ENCODE data around the gene PSME3IP1. TPM values are rescaled to one million over a fixed set of nuclear protein-coding genes. Genes with fewer than 3 reads are reported as not detected.

The PSME3IP1 gene
- total and polyA plus RNA-seq, 2 of the 8 experiments (the other 6 are each of a cell fraction or from before 2014, with no cell fraction given), result 95.1 to 98.3 TPM

GRCh38 chr16:57108432-57108831, 77.4 kb downstream of the PSME3IP1 start:
- Histone ChIP-seq H3K9me3 (ENCODE audit: insufficient read depth in 2 of 2, low read depth in 1 of 2, low read length in 1 of 2) (no peaks in the 10 kb centered on the region), H4K91ac (replicated peaks; ENCODE audit: insufficient read length, low read length) (no peak overlapping the region), H3K4ac (replicated peaks; ENCODE audit: insufficient read length, low read depth, low read length) (no peak overlapping the region), H3K56ac (replicated peaks; ENCODE audit: insufficient read length, low read depth, low read length) (no peak overlapping the region), H3K4me1 (replicated peaks in 1 of 4; ENCODE audit: control insufficient read depth in 3 of 4, insufficient read depth in 4 of 4, low read length in 3 of 4) (peaks cover 0 to 12% (median 8%) of the 10 kb centered on the region in 4 experiments; a peak in 6 of 7 replicates), H2BK120ac (replicated peaks; ENCODE audit: low read depth, low read length) (no peak overlapping the region), H2AFZ (ENCODE audit: low read length) (no peak overlapping the region), H3K23me2 (ENCODE audit: low read depth, low read length) (no peaks in the 10 kb centered on the region), H3K27me3 (replicated peaks in 1 of 4; ENCODE audit: control insufficient read depth in 3 of 4, extremely low read depth in 1 of 4, insufficient read depth in 3 of 4, low read length in 3 of 4) (no peaks in the 10 kb centered on the region), H2AK5ac (ENCODE audit: low read depth, low read length) (no peak overlapping the region), H3K79me1 (ENCODE audit: low read depth, low read length) (peaks cover 5% of the 10 kb centered on the region; the same call in 1 of the 2 replicates), H3K14ac (ENCODE audit: insufficient read length) (no peak overlapping the region), H4K8ac (ENCODE audit: extremely low read depth, insufficient read depth, low read length) (no peak overlapping the region), H3K18ac (ENCODE audit: extremely low read depth, low read length) (no peak overlapping the region), H3K79me2 (ENCODE audit: control insufficient read depth in 1 of 2, insufficient read depth in 2 of 2, low read length in 2 of 2) (no peaks in the 10 kb centered on the region), H3K23ac (ENCODE audit: insufficient read length) (no peak overlapping the region), H2BK15ac (ENCODE audit: low read length) (no peak overlapping the region), H3K36me3 (ENCODE audit: control insufficient read depth in 2 of 4, insufficient read depth in 4 of 4, low read length in 3 of 4) (no peaks in the 10 kb centered on the region), H2BK5ac (ENCODE audit: low read depth, low read length) (no peak overlapping the region), H3K27ac (ENCODE audit: low read depth, low read length) (no peak overlapping the region), H3K4me2 (ENCODE audit: insufficient read depth in 1 of 2, low read depth in 2 of 2, low read length in 2 of 2) (no peak overlapping the region), H2BK12ac (ENCODE audit: low read depth, low read length) (no peak overlapping the region; the same call in 1 of the 2 replicates), H4K5ac (ENCODE audit: insufficient read length, low read depth, low read length) (no peak overlapping the region), H3K4me3 (ENCODE audit: extremely low read depth in 1 of 4, insufficient read depth in 2 of 4, low read depth in 3 of 4, low read length in 4 of 4) (no peak overlapping the region), H3K9ac (replicated peaks in 1 of 4; ENCODE audit: extremely low read depth in 1 of 4, low read depth in 3 of 4, low read length in 3 of 4) (no peak overlapping the region), H2BK20ac (ENCODE audit: low read length) (no peak overlapping the region), H4K20me1 (replicated peaks in 1 of 2; ENCODE audit: control insufficient read depth in 1 of 2, insufficient read depth in 2 of 2, low read length in 2 of 2) (no peaks in the 10 kb centered on the region)
- DNase-seq (ENCODE audit: low read depth in 1 of 2, low spot score in 2 of 2) (no peak), FAIRE-seq (no peak)
- TF ChIP-seq CBX5 (IDR thresholded peaks at IDR 0.05; ENCODE audit: low read depth, low read length), result no peak
- no peak for TF ChIP-seq ASH2L (IDR thresholded peaks at IDR 0.05; ENCODE audit: low read length)
- no peak for TF ChIP-seq BACH1 (IDR thresholded peaks at IDR 0.05; ENCODE audit: low read length)
- TF ChIP-seq HDAC6 (IDR thresholded peaks at IDR 0.05; ENCODE audit: low read depth, low read length), result no peak
- TF ChIP-seq SRF (IDR thresholded peaks at IDR 0.05; ENCODE audit: low read depth, low read length), result no peak
- no peak for TF ChIP-seq SP4 (IDR thresholded peaks at IDR 0.05; ENCODE audit: low read length)
- TF ChIP-seq SAP30 (IDR thresholded peaks at IDR 0.05; ENCODE audit: insufficient read depth, insufficient replicate concordance, low read length), result no peak
- TF ChIP-seq CTCF (IDR thresholded peaks at IDR 0.05; ENCODE audit: control extremely low read depth in 1 of 3, insufficient read depth in 1 of 3, low read depth in 1 of 3, low read length in 3 of 3), result no peak
- TF ChIP-seq EP300 (IDR thresholded peaks at IDR 0.05; ENCODE audit: borderline replicate concordance in 1 of 2, low read depth in 2 of 2, low read length in 2 of 2), result no peak
- TF ChIP-seq CHD1 (IDR thresholded peaks at IDR 0.05; ENCODE audit: low read depth, low read length), result no peak
- TF ChIP-seq KDM4A (IDR thresholded peaks at IDR 0.05; ENCODE audit: low read depth, low read length, severe bottlenecking), result no peak
- TF ChIP-seq SIRT6 (IDR thresholded peaks at IDR 0.05; ENCODE audit: low read length), result no peak
- POLR2A ChIA-PET (ENCODE audit: partially characterized antibody), result no interaction called here
- 85% methylated on average over 1 of the region's 1 CpG; no CpG with 5 or more reads in 1 of the 2 experiments for WGBS, 2 experiments (ENCODE audit: extremely low coverage in 1 of 2, insufficient coverage in 1 of 2, insufficient read length in 1 of 2, insufficient replicate concordance in 2 of 2, low coverage in 1 of 2, low lambda C conversion rate in 2 of 2, missing lambda C conversion rate in 1 of 2)
- CTCF ChIA-PET (ENCODE audit: partially characterized antibody), result no interaction called here
